HepG2 (cell line): Measurements from ENCODE around the gene NMNAT1. TPM values are rescaled to one million over a fixed set of nuclear protein-coding genes. Genes with fewer than 3 reads are reported as not detected.

Experiments used
- FOXA3 ChIP-seq: IDR thresholded peaks from 2 replicates; pipeline ENCODE4 v1.6.1; 2016; ENCODE audit warnings: missing genetic modification reagents, missing compliant biosample characterization
- GATA4 ChIP-seq: sonication (generic); IDR thresholded peaks from 2 replicates; pipeline ENCODE4 v1.6.1; 2016; ENCODE audit warnings: antibody characterized with exemption, low read depth, borderline replicate concordance
- IRX3 ChIP-seq: sonication (generic); formaldehyde crosslinking; IDR thresholded peaks from 2 replicates; pipeline ENCODE4 v1.8.1; 2023; ENCODE audit warnings: mild to moderate bottlenecking, low read depth, missing genetic modification reagents, borderline replicate concordance
- KDM5A ChIP-seq: fragments of 200-600 bp; sonication (generic); IDR thresholded peaks from 2 replicates; pipeline ENCODE4 v1.7.0; 2018; ENCODE audit warnings: antibody characterized with exemption, mild to moderate bottlenecking, low read length, borderline replicate concordance
- KLF12 ChIP-seq: sonication (generic); formaldehyde crosslinking; IDR thresholded peaks from 2 replicates; pipeline ENCODE4 v1.4.0; 2020; ENCODE audit warnings: missing genetic modification reagents, borderline replicate concordance
- MEIS2 ChIP-seq: sonication (generic); formaldehyde crosslinking; IDR thresholded peaks from 2 replicates; pipeline ENCODE4 v1.9.0; 2021; ENCODE audit warnings: mild to moderate bottlenecking, missing genetic modification reagents
- SETDB1 ChIP-seq: sonication (generic); formaldehyde crosslinking; IDR thresholded peaks from 2 replicates; pipeline ENCODE4 v1.5.1; 2020; ENCODE audit warnings: missing genetic modification reagents, mild to moderate bottlenecking, borderline replicate concordance
- ZNF124 ChIP-seq: sonication (generic); formaldehyde crosslinking; IDR thresholded peaks from 2 replicates; pipeline ENCODE4 v1.4.0; 2020; ENCODE audit warnings: missing genetic modification reagents
- ZNF256 ChIP-seq: sonication (generic); formaldehyde crosslinking; conservative IDR thresholded peaks from 2 replicates; pipeline ENCODE4 v1.4.0; 2020; ENCODE audit warnings: missing genetic modification reagents
- ZNF644 ChIP-seq: IDR thresholded peaks from 2 replicates; pipeline ENCODE4 v1.6.1; 2016; ENCODE audit warnings: low read depth
- ZNF879 ChIP-seq: sonication (generic); formaldehyde crosslinking; IDR thresholded peaks from 2 replicates; pipeline ENCODE4 v1.8.1; 2023; ENCODE audit warnings: missing genetic modification reagents
- polyA plus RNA-seq, 8 experiments: library from polyadenylated mRNA; depleted of rRNA in 3 of 8; stranded (reverse) in 7 of 8; unstranded in 1 of 8; fragments of >200 nt; fragmentation: Illumina TruSeq in 4 of 8; extraction: Trizol in 4 of 8; gene quantifications; 2 replicates each; pipeline versions ENCODE4 v1.2.1 to v1.2.3, GENCODE V29; 2011 to 2016; ENCODE audit warnings: low read depth in 4 of 8, missing spikeins in 1 of 8, mixed read lengths in 1 of 8; ENCODE audit not compliant: insufficient read depth in 1 of 8
- total RNA-seq, 5 experiments: library from RNA; depleted of rRNA; stranded (reverse); fragments of >200 nt; fragmentation: Illumina TruSeq; extraction: Trizol; gene quantifications; 2 replicates each; pipeline ENCODE4 v1.2.3, GENCODE V29; 2016; ENCODE audit warnings: low read depth in 1 of 5
- TF ChIP-seq, protein P1 (sequence below): IDR thresholded peaks from 2 replicates; pipeline ENCODE4 v1.6.1; 2016; ENCODE audit warnings: missing compliant biosample characterization, missing genetic modification reagents, borderline replicate concordance
- TF ChIP-seq, protein P2 (sequence below): sonication (generic); formaldehyde crosslinking; IDR thresholded peaks from 2 replicates; pipeline ENCODE4 v1.4.0; 2020; ENCODE audit warnings: mild to moderate bottlenecking, low read depth, missing genetic modification reagents
- TF ChIP-seq, protein P3 (sequence below): IDR thresholded peaks from 2 replicates; pipeline ENCODE4 v1.6.1; 2016; ENCODE audit warnings: mild to moderate bottlenecking
- TF ChIP-seq, protein P4 (sequence below): sonication (generic); formaldehyde crosslinking; IDR thresholded peaks from 2 replicates; pipeline ENCODE4 v1.5.1; 2020; ENCODE audit warnings: mild to moderate bottlenecking, missing genetic modification reagents, borderline replicate concordance
- TF ChIP-seq, protein P5 (sequence below): sonication (generic); formaldehyde crosslinking; IDR thresholded peaks from 2 replicates; pipeline ENCODE4 v1.5.0; 2020; ENCODE audit warnings: missing genetic modification reagents
- TF ChIP-seq, protein P6 (sequence below): sonication (generic); formaldehyde crosslinking; IDR thresholded peaks from 2 replicates; pipeline ENCODE4 v1.5.0; 2020; ENCODE audit warnings: mild to moderate bottlenecking, low read depth, missing genetic modification reagents, borderline replicate concordance

NMNAT1 gene
- total and polyA plus RNA-seq, 2 of the 13 experiments (the other 11 are each of a cell fraction or from before 2014, with no cell fraction given), result 5.6 to 12.2 TPM

DNA sequence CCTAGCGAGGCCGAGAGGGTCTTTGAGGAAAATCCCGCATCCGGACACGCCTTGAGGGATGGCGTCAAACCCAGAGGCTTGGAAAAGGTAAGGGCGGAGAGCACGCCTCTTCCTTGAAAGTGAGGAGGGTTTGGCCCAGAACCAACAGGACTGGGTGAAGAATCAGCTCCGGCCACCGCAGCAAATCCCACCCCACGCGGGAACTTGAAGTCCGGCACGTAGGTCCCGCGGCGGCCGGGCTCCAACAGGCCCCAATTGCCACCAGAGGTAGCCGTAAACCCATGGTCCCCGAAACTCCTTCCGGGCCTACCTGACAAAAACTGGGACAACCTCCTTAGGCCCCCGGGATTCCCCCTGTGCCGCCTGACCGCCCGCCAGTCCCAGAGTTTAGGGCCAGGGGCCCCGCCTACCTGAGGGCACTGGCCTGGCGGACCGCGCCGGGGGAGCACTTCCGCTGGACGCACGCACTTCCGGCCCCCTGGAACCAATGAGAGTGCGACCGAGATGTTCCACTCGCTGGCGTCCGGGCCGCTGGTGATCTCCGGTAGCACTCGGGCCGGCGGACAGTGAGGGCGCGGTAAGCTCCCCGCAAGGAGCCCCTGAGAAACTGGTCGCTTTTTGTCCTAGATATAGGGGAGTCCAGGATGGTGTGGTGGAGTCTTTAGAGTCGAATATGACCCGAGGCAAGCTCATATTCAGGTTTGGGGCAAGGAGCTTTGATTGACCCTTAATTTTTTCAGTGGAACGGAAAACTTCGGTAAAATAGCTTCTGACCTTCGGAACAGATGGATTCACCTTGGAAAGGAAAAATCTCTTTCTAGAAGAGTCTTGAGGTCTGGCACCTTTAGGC lies at the start of gene NMNAT1, which contains the start of gene LZIC (continued):
- TF ChIP-seq, protein P1, sequence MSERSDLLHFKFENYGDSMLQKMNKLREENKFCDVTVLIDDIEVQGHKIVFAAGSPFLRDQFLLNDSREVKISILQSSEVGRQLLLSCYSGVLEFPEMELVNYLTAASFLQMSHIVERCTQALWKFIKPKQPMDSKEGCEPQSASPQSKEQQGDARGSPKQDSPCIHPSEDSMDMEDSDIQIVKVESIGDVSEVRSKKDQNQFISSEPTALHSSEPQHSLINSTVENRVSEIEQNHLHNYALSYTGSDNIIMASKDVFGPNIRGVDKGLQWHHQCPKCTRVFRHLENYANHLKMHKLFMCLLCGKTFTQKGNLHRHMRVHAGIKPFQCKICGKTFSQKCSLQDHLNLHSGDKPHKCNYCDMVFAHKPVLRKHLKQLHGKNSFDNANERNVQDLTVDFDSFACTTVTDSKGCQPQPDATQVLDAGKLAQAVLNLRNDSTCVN (CRISPR knock-in tag), result peak; percentile 74; the same call in 1 of the 2 replicates
- TF ChIP-seq FOXA3 (peak; percentile 57), ZNF124 (CRISPR knock-in tag) (no peak; the same call in 1 of the 2 replicates), ZNF644 (no peak), GATA4 (peak; percentile 64; the same call in 1 of the 2 replicates), ZNF879 (CRISPR knock-in tag) (no peak), ZNF256 (CRISPR knock-in tag) (peak; percentile 22; the same call in 1 of the 2 replicates), SETDB1 (CRISPR knock-in tag) (no peak), KDM5A (peak; percentile 99), KLF12 (peak; percentile 96), MEIS2 (CRISPR knock-in tag) (peak; percentile 81), IRX3 (CRISPR knock-in tag) (no peak; the same call in 1 of the 2 replicates)
- TF ChIP-seq, protein P2, sequence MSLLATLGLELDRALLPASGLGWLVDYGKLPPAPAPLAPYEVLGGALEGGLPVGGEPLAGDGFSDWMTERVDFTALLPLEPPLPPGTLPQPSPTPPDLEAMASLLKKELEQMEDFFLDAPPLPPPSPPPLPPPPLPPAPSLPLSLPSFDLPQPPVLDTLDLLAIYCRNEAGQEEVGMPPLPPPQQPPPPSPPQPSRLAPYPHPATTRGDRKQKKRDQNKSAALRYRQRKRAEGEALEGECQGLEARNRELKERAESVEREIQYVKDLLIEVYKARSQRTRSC, result peak; percentile 47; the same call in 1 of the 2 replicates
- TF ChIP-seq, protein P3, sequence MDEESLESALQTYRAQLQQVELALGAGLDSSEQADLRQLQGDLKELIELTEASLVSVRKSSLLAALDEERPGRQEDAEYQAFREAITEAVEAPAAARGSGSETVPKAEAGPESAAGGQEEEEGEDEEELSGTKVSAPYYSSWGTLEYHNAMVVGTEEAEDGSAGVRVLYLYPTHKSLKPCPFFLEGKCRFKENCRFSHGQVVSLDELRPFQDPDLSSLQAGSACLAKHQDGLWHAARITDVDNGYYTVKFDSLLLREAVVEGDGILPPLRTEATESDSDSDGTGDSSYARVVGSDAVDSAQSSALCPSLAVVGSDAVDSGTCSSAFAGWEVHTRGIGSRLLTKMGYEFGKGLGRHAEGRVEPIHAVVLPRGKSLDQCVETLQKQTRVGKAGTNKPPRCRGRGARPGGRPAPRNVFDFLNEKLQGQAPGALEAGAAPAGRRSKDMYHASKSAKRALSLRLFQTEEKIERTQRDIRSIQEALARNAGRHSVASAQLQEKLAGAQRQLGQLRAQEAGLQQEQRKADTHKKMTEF (CRISPR knock-in tag), result peak; percentile 95
- TF ChIP-seq, protein P4, sequence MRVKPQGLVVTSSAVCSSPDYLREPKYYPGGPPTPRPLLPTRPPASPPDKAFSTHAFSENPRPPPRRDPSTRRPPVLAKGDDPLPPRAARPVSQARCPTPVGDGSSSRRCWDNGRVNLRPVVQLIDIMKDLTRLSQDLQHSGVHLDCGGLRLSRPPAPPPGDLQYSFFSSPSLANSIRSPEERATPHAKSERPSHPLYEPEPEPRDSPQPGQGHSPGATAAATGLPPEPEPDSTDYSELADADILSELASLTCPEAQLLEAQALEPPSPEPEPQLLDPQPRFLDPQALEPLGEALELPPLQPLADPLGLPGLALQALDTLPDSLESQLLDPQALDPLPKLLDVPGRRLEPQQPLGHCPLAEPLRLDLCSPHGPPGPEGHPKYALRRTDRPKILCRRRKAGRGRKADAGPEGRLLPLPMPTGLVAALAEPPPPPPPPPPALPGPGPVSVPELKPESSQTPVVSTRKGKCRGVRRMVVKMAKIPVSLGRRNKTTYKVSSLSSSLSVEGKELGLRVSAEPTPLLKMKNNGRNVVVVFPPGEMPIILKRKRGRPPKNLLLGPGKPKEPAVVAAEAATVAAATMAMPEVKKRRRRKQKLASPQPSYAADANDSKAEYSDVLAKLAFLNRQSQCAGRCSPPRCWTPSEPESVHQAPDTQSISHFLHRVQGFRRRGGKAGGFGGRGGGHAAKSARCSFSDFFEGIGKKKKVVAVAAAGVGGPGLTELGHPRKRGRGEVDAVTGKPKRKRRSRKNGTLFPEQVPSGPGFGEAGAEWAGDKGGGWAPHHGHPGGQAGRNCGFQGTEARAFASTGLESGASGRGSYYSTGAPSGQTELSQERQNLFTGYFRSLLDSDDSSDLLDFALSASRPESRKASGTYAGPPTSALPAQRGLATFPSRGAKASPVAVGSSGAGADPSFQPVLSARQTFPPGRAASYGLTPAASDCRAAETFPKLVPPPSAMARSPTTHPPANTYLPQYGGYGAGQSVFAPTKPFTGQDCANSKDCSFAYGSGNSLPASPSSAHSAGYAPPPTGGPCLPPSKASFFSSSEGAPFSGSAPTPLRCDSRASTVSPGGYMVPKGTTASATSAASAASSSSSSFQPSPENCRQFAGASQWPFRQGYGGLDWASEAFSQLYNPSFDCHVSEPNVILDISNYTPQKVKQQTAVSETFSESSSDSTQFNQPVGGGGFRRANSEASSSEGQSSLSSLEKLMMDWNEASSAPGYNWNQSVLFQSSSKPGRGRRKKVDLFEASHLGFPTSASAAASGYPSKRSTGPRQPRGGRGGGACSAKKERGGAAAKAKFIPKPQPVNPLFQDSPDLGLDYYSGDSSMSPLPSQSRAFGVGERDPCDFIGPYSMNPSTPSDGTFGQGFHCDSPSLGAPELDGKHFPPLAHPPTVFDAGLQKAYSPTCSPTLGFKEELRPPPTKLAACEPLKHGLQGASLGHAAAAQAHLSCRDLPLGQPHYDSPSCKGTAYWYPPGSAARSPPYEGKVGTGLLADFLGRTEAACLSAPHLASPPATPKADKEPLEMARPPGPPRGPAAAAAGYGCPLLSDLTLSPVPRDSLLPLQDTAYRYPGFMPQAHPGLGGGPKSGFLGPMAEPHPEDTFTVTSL (CRISPR knock-in tag), result no peak; the same call in 1 of the 2 replicates
- TF ChIP-seq, protein P5, sequence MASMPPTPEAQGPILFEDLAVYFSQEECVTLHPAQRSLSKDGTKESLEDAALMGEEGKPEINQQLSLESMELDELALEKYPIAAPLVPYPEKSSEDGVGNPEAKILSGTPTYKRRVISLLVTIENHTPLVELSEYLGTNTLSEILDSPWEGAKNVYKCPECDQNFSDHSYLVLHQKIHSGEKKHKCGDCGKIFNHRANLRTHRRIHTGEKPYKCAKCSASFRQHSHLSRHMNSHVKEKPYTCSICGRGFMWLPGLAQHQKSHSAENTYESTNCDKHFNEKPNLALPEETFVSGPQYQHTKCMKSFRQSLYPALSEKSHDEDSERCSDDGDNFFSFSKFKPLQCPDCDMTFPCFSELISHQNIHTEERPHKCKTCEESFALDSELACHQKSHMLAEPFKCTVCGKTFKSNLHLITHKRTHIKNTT (CRISPR knock-in tag), result no peak
- TF ChIP-seq, protein P6, sequence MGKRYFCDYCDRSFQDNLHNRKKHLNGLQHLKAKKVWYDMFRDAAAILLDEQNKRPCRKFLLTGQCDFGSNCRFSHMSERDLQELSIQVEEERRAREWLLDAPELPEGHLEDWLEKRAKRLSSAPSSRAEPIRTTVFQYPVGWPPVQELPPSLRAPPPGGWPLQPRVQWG, result no peak
